RWPE2 (cell line): ENCODE measurements around the gene HIVEP3.

Experiments
- ATAC-seq: fragments of 200-7000 bp; cut with Tn5 transposase; 3 replicates; pipeline ENCODE4 v1.9.1; 2021; ENCODE audit warnings: low read depth
- DNase-seq: peaks from one replicate; pipeline ENCODE4 v3.0.0-alpha.2; 2020; ENCODE audit warnings: low spot score
- H3K27ac ChIP-seq: fragments of 450-650 bp; 2 replicates; pipeline ENCODE4 v1.5.1; 2017; ENCODE audit warnings: mild to moderate bottlenecking; ENCODE audit not compliant: poor library complexity, severe bottlenecking
- H3K27me3 ChIP-seq: fragments of 250-450 bp; sonication (Bioruptor Pico); 2 replicates; pipeline ENCODE4 v1.5.1; 2021; ENCODE audit warnings: mild to moderate bottlenecking, moderate library complexity; ENCODE audit not compliant: insufficient read depth, poor library complexity, severe bottlenecking
- H3K36me3 ChIP-seq: fragments of 250-450 bp; sonication (Bioruptor Pico); 2 replicates; pipeline ENCODE4 v1.5.1; 2020; ENCODE audit warnings: low read depth, mild to moderate bottlenecking, moderate library complexity
- H3K4me1 ChIP-seq: fragments of 250-450 bp; sonication (Bioruptor Pico); 2 replicates; pipeline ENCODE4 v1.5.1; 2021; ENCODE audit warnings: mild to moderate bottlenecking, moderate library complexity; ENCODE audit not compliant: insufficient read depth, poor library complexity, severe bottlenecking
- H3K4me3 ChIP-seq: fragments of 250-450 bp; sonication (Bioruptor Pico); 2 replicates; pipeline ENCODE4 v1.5.1; 2021; ENCODE audit warnings: mild to moderate bottlenecking, moderate library complexity; ENCODE audit not compliant: severe bottlenecking
- H3K9me3 ChIP-seq: fragments of 250-450 bp; sonication (Bioruptor Pico); 2 replicates; pipeline ENCODE4 v1.5.1; 2021; ENCODE audit warnings: mild to moderate bottlenecking, moderate library complexity; ENCODE audit not compliant: severe bottlenecking
- TF ChIP-seq, protein P1 (sequence below): fragments of 450-650 bp; IDR thresholded peaks from one replicate; pipeline ENCODE4 v1.5.1; 2017; ENCODE audit warnings: mild to moderate bottlenecking, moderate library complexity; ENCODE audit not compliant: poor library complexity, severe bottlenecking

Gene HIVEP3

DNA sequence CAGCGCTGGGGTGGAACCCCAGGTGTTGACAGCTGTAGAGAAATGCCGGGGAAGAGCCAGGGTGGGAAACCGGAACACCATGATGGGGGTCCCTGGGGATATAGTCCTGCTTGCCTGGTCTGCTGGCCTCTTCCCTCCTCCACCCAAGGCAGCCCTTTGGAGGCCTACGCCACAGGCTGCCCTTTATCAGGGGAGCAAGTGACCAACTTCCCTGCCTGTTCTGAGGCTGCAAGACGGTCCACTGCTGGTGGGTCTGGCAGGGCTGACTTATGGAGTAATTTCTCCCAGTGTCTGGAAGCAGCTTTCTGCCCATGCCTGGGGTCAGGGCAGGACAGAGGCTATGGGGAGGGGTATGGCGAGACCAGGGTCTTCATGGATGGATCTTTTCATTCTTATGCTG lies 383.4 kb downstream of the HIVEP3 start:
- no peak overlapping the region for H3K27ac ChIP-seq
- TF ChIP-seq, protein P1, sequence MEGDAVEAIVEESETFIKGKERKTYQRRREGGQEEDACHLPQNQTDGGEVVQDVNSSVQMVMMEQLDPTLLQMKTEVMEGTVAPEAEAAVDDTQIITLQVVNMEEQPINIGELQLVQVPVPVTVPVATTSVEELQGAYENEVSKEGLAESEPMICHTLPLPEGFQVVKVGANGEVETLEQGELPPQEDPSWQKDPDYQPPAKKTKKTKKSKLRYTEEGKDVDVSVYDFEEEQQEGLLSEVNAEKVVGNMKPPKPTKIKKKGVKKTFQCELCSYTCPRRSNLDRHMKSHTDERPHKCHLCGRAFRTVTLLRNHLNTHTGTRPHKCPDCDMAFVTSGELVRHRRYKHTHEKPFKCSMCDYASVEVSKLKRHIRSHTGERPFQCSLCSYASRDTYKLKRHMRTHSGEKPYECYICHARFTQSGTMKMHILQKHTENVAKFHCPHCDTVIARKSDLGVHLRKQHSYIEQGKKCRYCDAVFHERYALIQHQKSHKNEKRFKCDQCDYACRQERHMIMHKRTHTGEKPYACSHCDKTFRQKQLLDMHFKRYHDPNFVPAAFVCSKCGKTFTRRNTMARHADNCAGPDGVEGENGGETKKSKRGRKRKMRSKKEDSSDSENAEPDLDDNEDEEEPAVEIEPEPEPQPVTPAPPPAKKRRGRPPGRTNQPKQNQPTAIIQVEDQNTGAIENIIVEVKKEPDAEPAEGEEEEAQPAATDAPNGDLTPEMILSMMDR: no peak
- H3K9me3 ChIP-seq: no peaks in the 10 kb centered on the region
- no peaks in the 10 kb centered on the region for H3K4me1 ChIP-seq
- no peaks in the 10 kb centered on the region for H3K36me3 ChIP-seq
- no peak overlapping the region for H3K4me3 ChIP-seq
- H3K27me3 ChIP-seq: no peaks in the 10 kb centered on the region
- DNase-seq (peak; percentile 38), ATAC-seq (no peak)

DNA sequence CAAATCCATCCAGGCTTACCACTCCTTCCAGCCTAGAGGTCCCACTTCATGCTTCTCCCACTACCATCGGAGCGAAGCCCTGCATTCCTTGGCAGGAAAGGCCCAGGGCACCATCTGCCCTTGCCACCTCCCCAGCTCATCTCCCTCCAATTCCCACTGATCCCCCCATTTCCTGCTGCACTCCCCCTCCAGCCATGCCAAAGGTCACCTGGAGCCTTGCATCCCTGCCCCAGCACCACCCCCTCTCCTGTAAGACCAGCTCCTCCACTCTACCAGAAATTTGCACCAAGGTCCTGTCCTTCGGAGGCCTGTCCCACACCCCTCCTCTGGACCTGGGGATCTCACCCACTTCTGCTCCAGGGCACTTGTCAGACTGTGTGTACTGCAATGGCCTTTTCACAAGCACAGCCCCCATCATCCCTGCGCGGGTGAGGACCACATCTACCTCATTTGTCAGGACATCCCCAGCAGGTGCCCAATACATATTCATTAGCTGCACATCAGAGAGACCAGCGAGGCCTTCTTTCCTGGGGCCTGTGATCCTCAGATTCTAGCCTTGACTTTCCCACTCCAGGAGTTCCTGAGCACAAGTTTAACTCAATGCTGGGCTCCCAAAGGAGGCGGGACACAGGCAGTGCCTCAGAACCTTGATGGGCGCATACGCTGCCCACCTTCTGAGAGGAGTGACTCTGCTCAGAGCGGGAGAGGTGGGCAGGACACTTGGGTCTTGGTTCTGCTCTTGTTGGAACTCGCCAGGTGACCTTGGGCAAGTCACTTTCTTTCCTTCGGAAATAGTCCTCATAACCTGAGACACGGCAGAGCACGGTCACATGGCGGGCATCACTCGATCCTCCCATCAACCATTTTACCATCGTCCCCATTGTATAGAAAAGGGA lies 384.3 kb downstream of the HIVEP3 start:
- ATAC-seq (no peak), DNase-seq (peak; percentile 19)
- H3K36me3 ChIP-seq: no peaks in the 10 kb centered on the region
- TF ChIP-seq, protein P1: no peak
- H3K4me3 ChIP-seq: no peak overlapping the region
- no peaks in the 10 kb centered on the region for H3K4me1 ChIP-seq
- H3K27ac ChIP-seq: no peak overlapping the region
- H3K9me3 ChIP-seq: no peaks in the 10 kb centered on the region
- no peaks in the 10 kb centered on the region for H3K27me3 ChIP-seq

DNA sequence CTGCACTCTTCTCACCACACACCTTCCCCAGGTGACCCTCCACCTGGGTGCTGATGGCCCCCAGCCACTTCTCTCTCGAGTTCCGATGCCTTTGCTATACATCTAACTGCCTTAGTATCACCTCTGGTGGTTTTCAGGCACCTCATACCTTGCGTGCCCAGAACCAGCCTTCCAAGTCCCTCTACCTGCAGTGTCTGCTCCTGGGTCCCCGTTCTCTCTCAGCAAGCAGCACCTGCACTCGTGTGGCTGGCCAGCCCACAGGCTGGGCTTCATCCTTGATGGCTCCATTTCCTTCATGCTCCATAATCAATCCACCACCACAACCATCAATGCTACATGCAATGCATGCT lies 385.0 kb downstream of the HIVEP3 start:
- H3K36me3 ChIP-seq: no peaks in the 10 kb centered on the region
- no peaks in the 10 kb centered on the region for H3K4me1 ChIP-seq
- H3K9me3 ChIP-seq: no peaks in the 10 kb centered on the region
- H3K4me3 ChIP-seq: no peak overlapping the region
- H3K27ac ChIP-seq: no peak overlapping the region
- no peak for DNase-seq
- H3K27me3 ChIP-seq: no peaks in the 10 kb centered on the region
- ATAC-seq: no peak
- TF ChIP-seq, protein P1: no peak

DNA sequence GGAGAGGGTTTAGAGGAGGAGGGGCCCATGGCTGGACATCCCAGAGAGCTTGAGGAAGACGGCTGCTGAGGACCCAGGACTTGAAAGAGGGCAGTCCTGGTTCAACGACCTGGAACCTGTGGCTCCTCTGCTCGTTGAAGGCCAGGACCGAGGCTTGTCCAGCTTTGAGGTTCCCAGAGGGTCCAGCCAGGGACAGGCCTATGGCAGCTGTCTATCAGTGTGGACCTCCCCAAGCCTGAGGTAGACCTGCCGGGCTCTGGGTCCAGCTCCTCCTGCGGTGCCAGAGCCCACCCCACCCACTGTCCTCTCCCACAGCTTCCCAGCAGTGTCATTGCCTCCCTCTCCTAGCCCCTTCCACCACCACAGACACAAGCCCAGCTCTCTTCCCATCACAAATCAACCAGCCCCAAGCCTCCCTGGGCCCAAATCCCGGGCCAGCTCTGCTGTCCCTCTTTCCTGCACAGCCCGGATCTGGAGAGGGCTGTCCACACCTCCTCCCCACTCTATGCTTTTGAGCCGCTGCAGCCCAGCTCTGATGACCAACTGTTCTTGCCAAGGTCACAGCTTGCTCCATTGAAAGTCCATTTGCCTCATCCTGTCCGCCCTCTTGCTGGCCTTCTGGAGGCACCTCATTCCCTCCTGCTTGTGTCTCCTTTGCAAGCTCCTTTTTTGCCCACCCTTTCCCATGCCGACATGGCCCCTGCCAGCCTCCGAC lies 385.5 kb downstream of the HIVEP3 start:
- Histone ChIP-seq H3K27me3 (no peaks in the 10 kb centered on the region), H3K27ac (no peak overlapping the region), H3K4me3 (no peak overlapping the region), H3K4me1 (no peaks in the 10 kb centered on the region), H3K36me3 (no peaks in the 10 kb centered on the region), H3K9me3 (no peaks in the 10 kb centered on the region)
- DNase-seq (peak; percentile 27), ATAC-seq (no peak)
- TF ChIP-seq, protein P1: no peak
